Osteocyte (in vitro differentiated cells): ENCODE results near the gene PROSER3. TPM values are rescaled to one million over a fixed set of nuclear protein-coding genes. Genes with fewer than 3 reads are reported as not detected.

Experiments
- DNase-seq: peaks from one replicate; pipeline ENCODE4 v3.0.0; 2021; ENCODE audit warnings: mixed read lengths; ENCODE audit not compliant: unreplicated experiment; ENCODE audit errors: extremely low spot score
- H3K27ac Mint-ChIP-seq: one replicate; pipeline ENCODE4 v1.8.0; 2021; ENCODE audit warnings: mild to moderate bottlenecking, mixed read lengths; ENCODE audit not compliant: unreplicated experiment
- H3K27me3 Mint-ChIP-seq: one replicate; pipeline ENCODE4 v1.8.0; 2021; ENCODE audit warnings: mixed read lengths; ENCODE audit not compliant: unreplicated experiment
- H3K36me3 Mint-ChIP-seq: one replicate; pipeline ENCODE4 v1.8.0; 2021; ENCODE audit warnings: mixed read lengths; ENCODE audit not compliant: unreplicated experiment
- H3K4me1 Mint-ChIP-seq: one replicate; pipeline ENCODE4 v1.8.0; 2021; ENCODE audit warnings: mixed read lengths; ENCODE audit not compliant: unreplicated experiment
- H3K4me3 Mint-ChIP-seq: one replicate; pipeline ENCODE4 v1.8.0; 2021; ENCODE audit warnings: mild to moderate bottlenecking, moderate library complexity, mixed read lengths; ENCODE audit not compliant: unreplicated experiment
- H3K9me3 Mint-ChIP-seq: one replicate; pipeline ENCODE4 v1.8.0; 2021; ENCODE audit warnings: mixed read lengths; ENCODE audit not compliant: unreplicated experiment
- CTCF ChIP-seq: fragments of 200-600 bp; sonication (generic); IDR thresholded peaks from 2 replicates; pipeline ENCODE4 v1.5.0; 2021; ENCODE audit warnings: antibody characterized with exemption, mild to moderate bottlenecking, moderate library complexity
- total RNA-seq: library from RNA; stranded (reverse); gene quantifications from 2 replicates; pipeline ENCODE4 v1.2.1, GENCODE V29; 2021

PROSER3 gene
- total RNA-seq, 1 donor from 2014 or later, result 20.9 TPM

GRCh38 chr19:35720163-35720524 lies 37.8 kb upstream of the PROSER3 start:
- Mint-ChIP-seq H3K27ac (no peak overlapping the region), H3K9me3 (no peaks in the 10 kb centered on the region), H3K36me3 (peaks cover 27% of the 10 kb centered on the region), H3K4me1 (peaks cover 24% of the 10 kb centered on the region), H3K27me3 (no peaks in the 10 kb centered on the region), H3K4me3 (no peak overlapping the region)
- TF ChIP-seq CTCF, result no peak
- no peak for DNase-seq

GRCh38 chr19:35720648-35721047 lies 37.3 kb upstream of the PROSER3 start:
- H3K36me3 Mint-ChIP-seq, result peaks cover 32% of the 10 kb centered on the region
- TF ChIP-seq CTCF, result no peak

GRCh38 chr19:35721374-35721773 lies 36.6 kb upstream of the PROSER3 start:
- H3K27me3 Mint-ChIP-seq, result no peaks in the 10 kb centered on the region
- no peak for DNase-seq
- H3K27ac Mint-ChIP-seq, result no peak overlapping the region

More at GRCh38 chr19:35720648-35721047, 37.3 kb upstream of the PROSER3 start:
- Mint-ChIP-seq H3K9me3 (no peaks in the 10 kb centered on the region), H3K27ac (no peak overlapping the region), H3K27me3 (no peaks in the 10 kb centered on the region), H3K4me3 (no peak overlapping the region), H3K4me1 (peaks cover 23% of the 10 kb centered on the region)
- no peak for DNase-seq

DNA sequence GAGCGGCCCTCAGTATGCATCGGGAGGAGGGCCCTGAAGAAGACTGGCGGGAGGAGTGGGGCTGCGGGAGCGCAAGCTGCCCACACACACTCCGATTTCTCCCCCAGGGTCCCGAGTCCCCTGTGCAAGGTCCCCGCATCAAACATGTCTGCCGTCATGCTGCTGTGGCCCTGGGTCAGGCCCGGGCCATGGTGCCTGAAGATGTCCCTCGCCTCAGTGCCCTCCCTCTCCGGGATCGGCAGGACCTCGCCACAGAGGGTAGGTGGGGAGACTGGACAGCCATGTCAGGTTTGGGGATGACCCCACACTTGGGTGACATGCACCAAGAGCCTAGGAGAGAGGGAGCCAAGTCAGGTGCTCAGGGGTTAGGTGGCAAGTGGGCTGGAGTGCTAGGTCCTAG lies 35.5 kb upstream of the PROSER3 start:
- H3K27ac Mint-ChIP-seq, result no peak overlapping the region
- no peak for TF ChIP-seq CTCF
- H3K4me1 Mint-ChIP-seq, result peaks cover 11% of the 10 kb centered on the region

More at GRCh38 chr19:35721374-35721773, 36.6 kb upstream of the PROSER3 start:
- H3K4me3 Mint-ChIP-seq, result no peak overlapping the region
- no peaks in the 10 kb centered on the region for H3K9me3 Mint-ChIP-seq
- peaks cover 16% of the 10 kb centered on the region for H3K4me1 Mint-ChIP-seq
- TF ChIP-seq CTCF, result no peak
- peaks cover 36% of the 10 kb centered on the region for H3K36me3 Mint-ChIP-seq

GRCh38 chr19:35722897-35723296 lies 35.1 kb upstream of the PROSER3 start:
- no peaks in the 10 kb centered on the region for H3K27me3 Mint-ChIP-seq
- H3K4me1 Mint-ChIP-seq, result peaks cover 11% of the 10 kb centered on the region
- DNase-seq, result no peak

More for the DNA sequence above, 35.5 kb upstream of the PROSER3 start:
- no peaks in the 10 kb centered on the region for H3K9me3 Mint-ChIP-seq
- DNase-seq, result no peak
- no peaks in the 10 kb centered on the region for H3K27me3 Mint-ChIP-seq
- H3K4me3 Mint-ChIP-seq, result no peak overlapping the region
- H3K36me3 Mint-ChIP-seq, result peaks cover 41% of the 10 kb centered on the region

More at GRCh38 chr19:35722897-35723296, 35.1 kb upstream of the PROSER3 start:
- peaks cover 41% of the 10 kb centered on the region for H3K36me3 Mint-ChIP-seq
- TF ChIP-seq CTCF, result no peak
- no peak overlapping the region for H3K27ac Mint-ChIP-seq
- no peaks in the 10 kb centered on the region for H3K9me3 Mint-ChIP-seq
- no peak overlapping the region for H3K4me3 Mint-ChIP-seq
